NCI-H146 treated with DMSO at 0.1 percent for 48 hours (cell line): ENCODE measurements around the gene MTF1.

ENCODE experiments used
- DNase-seq: peaks from one replicate; lab custom pipeline; 2025; ENCODE audit not compliant: unreplicated experiment; lab: John Stamatoyannopoulos, UW

MTF1 gene

GRCh38 chr1:37868466-37868865 lies 9.1 kb upstream of the MTF1 start:
- no peak for DNase-seq

- DNase-seq: no peak
These were observed 8.4 kb upstream of the MTF1 start for GRCh38 chr1:37867784-37868183.

GRCh38 chr1:37866491-37866890 lies 7.1 kb upstream of the MTF1 start:
- no peak for DNase-seq

- DNase-seq: no peak
These were observed 6.1 kb upstream of the MTF1 start for GRCh38 chr1:37865348-37866120.

- DNase-seq: no peak
These were observed 2.9 kb upstream of the MTF1 start for GRCh38 chr1:37862330-37862729.

GRCh38 chr1:37861151-37861550 lies 1.8 kb upstream of the MTF1 start:
- DNase-seq: no peak

- no peak for DNase-seq
These were observed 914 bp upstream of the MTF1 start for GRCh38 chr1:37860346-37860666.

GRCh38 chr1:37858931-37859506 lies 373 bp downstream of the MTF1 start:
- no peak for DNase-seq

- DNase-seq: no peak
These were observed 5.0 kb downstream of the MTF1 start for GRCh38 chr1:37854406-37854805.

- DNase-seq: no peak
These were observed 6.2 kb downstream of the MTF1 start for GRCh38 chr1:37853157-37853556.

GRCh38 chr1:37851782-37852210 lies 7.6 kb downstream of the MTF1 start:
- DNase-seq: no peak

- DNase-seq: no peak
These were observed 8.1 kb downstream of the MTF1 start for GRCh38 chr1:37851262-37851661.

GRCh38 chr1:37850352-37850955 lies 8.9 kb downstream of the MTF1 start:
- no peak for DNase-seq

- DNase-seq: no peak
These were observed 9.9 kb downstream of the MTF1 start for GRCh38 chr1:37849480-37849879.

GRCh38 chr1:37846647-37847339 lies 12.6 kb downstream of the MTF1 start:
- DNase-seq: no peak

GRCh38 chr1:37845786-37846185 lies 13.6 kb downstream of the MTF1 start:
- no peak for DNase-seq

- DNase-seq: no peak
These were observed 14.2 kb downstream of the MTF1 start for GRCh38 chr1:37845049-37845646.

GRCh38 chr1:37844536-37844935 lies 14.9 kb downstream of the MTF1 start:
- DNase-seq: no peak

- no peak for DNase-seq
These were observed 17.7 kb downstream of the MTF1 start for GRCh38 chr1:37841652-37842051.

GRCh38 chr1:37840711-37841110 lies 18.7 kb downstream of the MTF1 start:
- no peak for DNase-seq

GRCh38 chr1:37839676-37840075 lies 19.7 kb downstream of the MTF1 start:
- DNase-seq: no peak

GRCh38 chr1:37836788-37837187 lies 22.6 kb downstream of the MTF1 start:
- no peak for DNase-seq
